ENCODE results near the gene PLEKHG4B. TPM values are rescaled to one million over a fixed set of nuclear protein-coding genes. Genes with fewer than 3 reads are reported as not detected.
A peak's percentile ranks its signal among the peaks of the same experiment; 100 is the strongest.

PLEKHG4B gene
- total RNA-seq, 2 donors from 2014 or later = 0.08 to 0.48 TPM

GRCh38 chr5:199197-199949 is 107.4 kb downstream of the PLEKHG4B start:
- peak overlapping the region; percentile 54 to 58 for H3K27ac ChIP-seq
- peaks cover 13% of the 10 kb centered on the region for H3K36me3 ChIP-seq
- TF ChIP-seq CTCF (IDR thresholded peaks at IDR 0.05) = no peak
- H3K4me3 ChIP-seq = no peak overlapping the region
- no peaks in the 10 kb centered on the region for H3K27me3 ChIP-seq
- DNase-seq (ENCODE audit: low spot score) = no peak
- peaks cover 0 to 14% of the 10 kb centered on the region in 2 donors for H3K4me1 ChIP-seq
- H3K9me3 ChIP-seq = no peaks in the 10 kb centered on the region

GRCh38 chr5:199950-200645 is 108.1 kb downstream of the PLEKHG4B start:
- Histone ChIP-seq H3K9me3 (no peaks in the 10 kb centered on the region), H3K36me3 (peaks cover 20% of the 10 kb centered on the region), H3K27ac (peak overlapping the region; percentile 54 to 58), H3K27me3 (no peaks in the 10 kb centered on the region), H3K4me3 (no peak overlapping the region), H3K4me1 (peaks cover 0 to 7% of the 10 kb centered on the region in 2 donors)
- DNase-seq (ENCODE audit: low spot score) = no peak
- no peak for TF ChIP-seq CTCF (IDR thresholded peaks at IDR 0.05)

DNA sequence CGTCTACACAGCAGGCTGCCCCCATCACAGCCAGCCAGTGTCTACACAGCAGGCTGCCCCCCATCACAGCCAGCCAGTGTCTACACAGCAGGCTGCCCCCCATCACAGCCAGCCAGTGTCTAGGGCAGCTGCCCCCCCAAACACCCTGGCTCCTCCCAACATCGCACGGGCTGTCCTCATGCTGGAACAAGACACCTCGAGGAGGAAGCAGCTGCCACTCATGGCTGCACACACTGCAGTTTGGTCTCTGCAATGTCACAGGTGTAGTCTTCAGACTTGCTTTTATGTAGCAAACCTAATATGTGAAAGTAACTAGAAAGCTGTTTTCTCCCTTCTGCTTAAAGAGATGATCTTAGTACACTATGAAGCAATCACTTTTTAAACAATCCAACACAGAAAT is 109.0 kb downstream of the PLEKHG4B start:
- no peak for TF ChIP-seq CTCF (IDR thresholded peaks at IDR 0.05)
- no peak for DNase-seq (ENCODE audit: low spot score)
- no peak overlapping the region for H3K4me3 ChIP-seq
- H3K9me3 ChIP-seq = no peaks in the 10 kb centered on the region
- peak overlapping the region in 1 of 2 donors; percentile 58 for H3K27ac ChIP-seq
- peaks cover 25% of the 10 kb centered on the region for H3K36me3 ChIP-seq
- H3K4me1 ChIP-seq = peaks cover 0 to 12% of the 10 kb centered on the region in 2 donors
- no peaks in the 10 kb centered on the region for H3K27me3 ChIP-seq

GRCh38 chr5:201672-202071 is 109.7 kb downstream of the PLEKHG4B start:
- no peak for TF ChIP-seq CTCF (IDR thresholded peaks at IDR 0.05)
- DNase-seq (ENCODE audit: low spot score) = no peak
- H3K27ac ChIP-seq = no peak overlapping the region
- peaks cover 25% of the 10 kb centered on the region for H3K36me3 ChIP-seq
- no peak overlapping the region for H3K4me3 ChIP-seq
- no peaks in the 10 kb centered on the region for H3K27me3 ChIP-seq
- peaks cover 0 to 19% of the 10 kb centered on the region in 2 donors for H3K4me1 ChIP-seq
- no peaks in the 10 kb centered on the region for H3K9me3 ChIP-seq

- no peak for DNase-seq (ENCODE audit: low spot score)
- H3K27me3 ChIP-seq = no peaks in the 10 kb centered on the region
- no peaks in the 10 kb centered on the region for H3K9me3 ChIP-seq
- peak overlapping the region in 1 of 2 donors; percentile 2 for H3K27ac ChIP-seq
- peaks cover 25% of the 10 kb centered on the region for H3K36me3 ChIP-seq
- peaks cover 0 to 21% of the 10 kb centered on the region in 2 donors for H3K4me1 ChIP-seq
- TF ChIP-seq CTCF (IDR thresholded peaks at IDR 0.05) = no peak
- H3K4me3 ChIP-seq = no peak overlapping the region
Observed at GRCh38 chr5:203246-203930, 111.4 kb downstream of the PLEKHG4B start.

Data from right atrium auricular region (tissue), 2 donors.